ENCODE measurements around the gene DAD1. TPM values are rescaled to one million over a fixed set of nuclear protein-coding genes. Genes with fewer than 3 reads are reported as not detected.

DAD1 gene
- total and polyA plus RNA-seq, 12 donors, result 82.4 to 420 (median 136) TPM

DNA sequence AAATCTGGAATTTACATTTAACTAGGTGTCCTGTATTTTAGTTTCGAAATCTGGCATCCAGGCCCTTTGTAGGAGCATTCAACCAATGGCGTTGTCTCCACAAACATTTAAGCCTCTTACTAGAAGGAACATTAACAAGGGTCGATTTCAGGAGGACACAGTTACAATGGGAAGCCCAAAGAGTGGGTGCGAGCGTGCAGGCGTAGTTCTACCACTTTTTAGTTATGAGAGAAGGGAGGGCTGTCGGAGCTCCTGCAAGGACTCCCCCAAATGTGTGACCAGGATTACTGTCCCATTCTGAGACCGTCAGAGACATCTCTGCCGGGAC lies 8.7 kb upstream of the DAD1 start:
- Histone ChIP-seq H3K9me3 (no peaks in the 10 kb centered on the region), H3K4me3 (peak overlapping the region; percentile 69 to 91 (median 74)), H3K27ac (peak overlapping the region in 9 of 10 donors; percentile 75 to 93 (median 83)), H3K36me3 (peaks cover 0 to 17% (median 14%) of the 10 kb centered on the region in 9 donors), H3K4me1 (peaks cover 0 to 26% (median 21%) of the 10 kb centered on the region in 9 donors), H3K27me3 (no peaks in the 10 kb centered on the region)
- WGBS, 2 donors, result 8 to 14% methylated on average over 9 of the region's 9 CpGs
- intact Hi-C loops (cut with DNase I), result no loop called here
- no peak for DNase-seq
- peak in 3 of 8 donors; percentile 9 to 17 (median 13) for ATAC-seq
- TF ChIP-seq, protein P1, sequence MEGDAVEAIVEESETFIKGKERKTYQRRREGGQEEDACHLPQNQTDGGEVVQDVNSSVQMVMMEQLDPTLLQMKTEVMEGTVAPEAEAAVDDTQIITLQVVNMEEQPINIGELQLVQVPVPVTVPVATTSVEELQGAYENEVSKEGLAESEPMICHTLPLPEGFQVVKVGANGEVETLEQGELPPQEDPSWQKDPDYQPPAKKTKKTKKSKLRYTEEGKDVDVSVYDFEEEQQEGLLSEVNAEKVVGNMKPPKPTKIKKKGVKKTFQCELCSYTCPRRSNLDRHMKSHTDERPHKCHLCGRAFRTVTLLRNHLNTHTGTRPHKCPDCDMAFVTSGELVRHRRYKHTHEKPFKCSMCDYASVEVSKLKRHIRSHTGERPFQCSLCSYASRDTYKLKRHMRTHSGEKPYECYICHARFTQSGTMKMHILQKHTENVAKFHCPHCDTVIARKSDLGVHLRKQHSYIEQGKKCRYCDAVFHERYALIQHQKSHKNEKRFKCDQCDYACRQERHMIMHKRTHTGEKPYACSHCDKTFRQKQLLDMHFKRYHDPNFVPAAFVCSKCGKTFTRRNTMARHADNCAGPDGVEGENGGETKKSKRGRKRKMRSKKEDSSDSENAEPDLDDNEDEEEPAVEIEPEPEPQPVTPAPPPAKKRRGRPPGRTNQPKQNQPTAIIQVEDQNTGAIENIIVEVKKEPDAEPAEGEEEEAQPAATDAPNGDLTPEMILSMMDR (IDR thresholded peaks at IDR 0.05), result no peak

DNA sequence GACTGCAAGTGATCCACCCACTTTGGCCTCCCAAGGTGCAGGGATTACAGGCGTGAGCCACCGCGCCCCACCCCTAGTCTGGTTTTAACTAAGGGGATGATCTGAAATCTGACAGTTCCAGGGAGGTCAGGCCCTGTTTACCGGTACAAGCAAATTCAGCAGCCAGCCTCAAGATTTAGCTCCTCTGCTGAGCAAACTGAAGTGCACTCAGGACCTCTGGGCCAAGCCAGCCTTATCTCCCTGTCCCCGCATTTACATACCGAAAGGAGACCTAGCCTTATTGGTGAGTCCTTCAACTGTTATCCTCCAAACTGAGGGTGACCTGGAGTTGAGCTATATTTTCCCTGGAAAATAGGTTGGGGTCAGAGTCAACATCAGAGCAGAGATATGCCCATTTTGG lies 8.2 kb upstream of the DAD1 start:
- intact Hi-C loops (cut with DNase I), result no loop called here
- 82 to 83% methylated on average over 6 of the region's 6 CpGs for WGBS, 2 donors
- TF ChIP-seq, protein P1 (IDR thresholded peaks at IDR 0.05), result no peak
- Histone ChIP-seq H3K9me3 (no peaks in the 10 kb centered on the region), H3K36me3 (peaks cover 0 to 12% (median 9%) of the 10 kb centered on the region in 9 donors), H3K27me3 (no peaks in the 10 kb centered on the region), H3K4me3 (peak overlapping the region in 5 of 10 donors; percentile 69 to 91 (median 74)), H3K27ac (peak overlapping the region in 1 of 10 donors; percentile 91), H3K4me1 (peaks cover 0 to 26% (median 21%) of the 10 kb centered on the region in 9 donors)
- DNase-seq, result no peak
- ATAC-seq, result no peak

DNA sequence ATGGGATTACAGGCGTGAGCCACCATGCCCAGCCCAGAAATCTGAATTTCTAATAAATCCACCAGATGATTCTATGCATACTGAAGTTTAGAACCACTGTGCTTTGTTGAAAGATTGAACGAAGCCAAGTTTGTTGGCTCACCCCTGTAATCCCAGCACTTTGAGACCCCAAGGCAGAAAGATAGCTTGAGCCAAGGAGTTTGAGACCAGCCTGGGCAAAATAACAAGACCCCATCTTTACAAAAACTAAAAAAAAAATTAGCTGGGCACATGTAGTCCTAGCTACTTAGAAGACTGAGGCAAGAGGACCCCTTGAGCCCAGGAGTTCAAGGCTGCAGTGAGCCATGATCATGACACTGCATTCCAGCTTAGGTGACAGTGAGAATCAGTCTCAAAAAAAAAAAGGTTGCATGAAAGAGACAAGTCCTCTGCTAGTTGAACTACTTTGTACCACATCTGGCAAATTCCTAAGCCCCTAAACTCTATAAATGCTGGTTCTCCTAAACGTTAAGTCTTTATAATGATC lies 7.4 kb upstream of the DAD1 start:
- no peaks in the 10 kb centered on the region for H3K27me3 ChIP-seq
- no peak for ATAC-seq
- H3K9me3 ChIP-seq, result no peaks in the 10 kb centered on the region
- no peak overlapping the region for H3K27ac ChIP-seq
- no peak overlapping the region for H3K4me3 ChIP-seq
- TF ChIP-seq, protein P1 (IDR thresholded peaks at IDR 0.05), result no peak
- intact Hi-C loops (cut with DNase I), result no loop called here
- WGBS, 2 donors, result 86% methylated on average over 3 of the region's 3 CpGs
- H3K4me1 ChIP-seq, result peaks cover 0 to 26% (median 21%) of the 10 kb centered on the region in 9 donors
- peaks cover 0 to 4% (median under 1%) of the 10 kb centered on the region in 9 donors for H3K36me3 ChIP-seq
- DNase-seq, result no peak

DNA sequence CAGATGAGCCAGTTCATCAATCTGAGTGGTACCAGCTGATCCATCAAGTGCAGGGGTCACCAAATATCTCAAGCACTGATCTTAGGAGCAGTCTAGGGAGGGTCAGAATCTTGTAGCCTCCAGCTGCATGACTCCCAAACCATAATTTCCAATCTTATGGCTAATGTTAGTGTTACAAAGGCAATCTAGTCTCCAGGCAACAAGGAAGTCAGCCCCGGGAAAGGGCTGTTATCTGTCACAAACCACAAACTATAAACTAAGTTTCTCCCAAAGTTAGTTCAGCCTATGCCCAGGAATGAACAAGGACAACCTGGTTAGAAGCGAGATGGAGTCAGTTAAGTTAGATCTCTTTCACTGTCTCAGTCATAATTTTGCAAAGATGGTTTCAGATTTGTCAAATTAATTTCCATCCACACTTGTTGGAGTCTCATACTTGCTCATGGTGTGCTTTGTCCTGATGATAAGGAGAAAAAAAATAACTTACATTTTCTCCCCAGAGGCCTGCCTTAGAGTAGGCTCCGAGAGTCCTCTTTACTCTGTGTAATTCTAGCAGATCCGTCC lies 5.2 kb upstream of the DAD1 start:
- Histone ChIP-seq H3K27me3 (no peaks in the 10 kb centered on the region), H3K36me3 (no peaks in the 10 kb centered on the region)
- 46 to 48% methylated on average over 4 of the region's 4 CpGs for WGBS, 2 donors

More for the DNA sequence above, 5.2 kb upstream of the DAD1 start:
- DNase-seq (no peak), ATAC-seq (no peak)
- intact Hi-C loops (cut with DNase I), result no loop called here
- no peak overlapping the region for H3K4me3 ChIP-seq
- TF ChIP-seq, protein P1 (IDR thresholded peaks at IDR 0.05), result no peak
- H3K4me1 ChIP-seq, result peaks cover 0 to 25% (median 13%) of the 10 kb centered on the region in 9 donors
- no peak overlapping the region for H3K27ac ChIP-seq
- no peaks in the 10 kb centered on the region for H3K9me3 ChIP-seq

Measured in heart right ventricle (tissue), 16 donors.